Heart left ventricle (tissue), 16 donors: ENCODE results near the gene NAB1. TPM values are rescaled to one million over a fixed set of nuclear protein-coding genes. Genes with fewer than 3 reads are reported as not detected.
"Not testable (repeated sequence)": the region's sequence is repeated elsewhere in the genome, so short reads cannot be mapped to it uniquely, and the experiment has no call there.

Experiments
- ATAC-seq, 4 donors: fragments of 200-7000 bp; cut with Tn5 transposase; one replicate each; pipeline ENCODE4 v1.9.1; 2020 to 2022; ENCODE audit warnings: moderate library complexity in 4 of 4, mild to moderate bottlenecking in 3 of 4, moderate number of reproducible peaks in 1 of 4
- DNase-seq, 5 donors: peaks; one replicate each; pipeline ENCODE4 v3.0.0-alpha.2; 2020
- H3K27ac ChIP-seq, 12 donors: fragments of 200-600 bp; sonication (generic) in 4 of 12; one replicate each; pipeline versions ENCODE4 v1.5.0 to v1.8.0; 2016 to 2022; ENCODE audit warnings: mild to moderate bottlenecking in 2 of 12
- H3K27me3 ChIP-seq, 9 donors: fragments of 200-600 bp; sonication (generic) in 2 of 9; one replicate each; pipeline versions ENCODE4 v1.5.1 to v1.8.0; 2016 to 2022; ENCODE audit warnings: mild to moderate bottlenecking in 3 of 9
- H3K36me3 ChIP-seq, 9 donors: fragments of 200-600 bp; sonication (generic) in 2 of 9; one replicate each; pipeline versions ENCODE4 v1.5.0 to v1.8.0; 2018 to 2022; ENCODE audit warnings: mild to moderate bottlenecking in 2 of 9
- H3K4me1 ChIP-seq, 12 donors: fragments of 200-600 bp; sonication (generic) in 4 of 12; one replicate each; pipeline versions ENCODE4 v1.5.0 to v1.8.0; 2016 to 2022; ENCODE audit warnings: mild to moderate bottlenecking in 3 of 12
- H3K4me3 ChIP-seq, 12 donors: fragments of 200-600 bp; sonication (generic) in 4 of 12; one replicate each; pipeline versions ENCODE4 v1.5.0 to v1.8.0; 2017 to 2022; ENCODE audit warnings: mild to moderate bottlenecking in 9 of 12, moderate library complexity in 4 of 12
- H3K9me3 ChIP-seq, 12 donors: fragments of 200-600 bp; sonication (generic) in 4 of 12; one replicate each; pipeline versions ENCODE4 v1.5.0 to v1.8.0; 2016 to 2022; ENCODE audit warnings: mild to moderate bottlenecking in 1 of 12
- CTCF ChIP-seq, 12 donors: fragments of 200-600 bp; sonication (generic) in 4 of 12; IDR thresholded peaks; one replicate each; pipeline versions ENCODE4 v1.5.0 to v1.8.0; 2018 to 2022; ENCODE audit warnings: antibody characterized with exemption in 12 of 12, mild to moderate bottlenecking in 5 of 12
- POLR2A ChIP-seq, 2 donors: fragments of 450-650 bp; IDR thresholded peaks; one replicate each; pipeline ENCODE4 v1.6.1; 2017; ENCODE audit warnings: antibody characterized with exemption in 2 of 2, mild to moderate bottlenecking in 2 of 2, moderate library complexity in 2 of 2
- WGBS, 4 donors: extraction: QIAGEN DNeasy Blood & Tissue Kit in 2 of 4; methylation state at CpG; one replicate each; pipeline versions ENCODE4 v1.1.5 to v1.1.7; 2013 to 2018; 5-methylcytosine and 5-hydroxymethylcytosine counted together
- intact Hi-C, 10 donors: fragments of 100-400 bp; cut with DNase I; formaldehyde crosslinking; loops; one replicate each; pipeline versions ENCODE4 v1.11.1 to v1.14.2; 2022
- polyA plus RNA-seq, 2 donors: library from polyadenylated mRNA; stranded (reverse); fragments of 200-250 nt; gene quantifications; one replicate each; pipeline ENCODE4 v1.2.3, GENCODE V29; 2013
- total RNA-seq, 9 donors: library from RNA; depleted of rRNA in 2 of 9; stranded (reverse); fragments of >200 nt in 2 of 9; fragmentation: NEBNext Ultra II Directional in 3 of 9; extraction: Animal tissue kit (Norgen Biotek cat#: 25700) in 3 of 9; gene quantifications; one replicate each; pipeline versions ENCODE4 v1.1.0 to v1.2.4, GENCODE V29; 2016 to 2023
- donor health status: ischemic (EF 13 %, LVEDD 7.1; RV severe dilation, severe dysfunction).
- donor health status: healthy with polysubstance abuse.
- donor health status: DM: no; HTN: yes; CAD: no.
- donor health status: DM: no; HTN: no; CAD: no.
- donor health status: ischemic (EF 25% LVEDD 6.9; RV normal size, moderate dysfunction).
- donor health status: ischemic (EF 25% LVEDD 5.7; RV mildly dilated, moderate dysfunction).
- donor health status: healthy.
- donor health status: DM: yes; HTN: yes; CAD: no.
- donor health status: ischemic (EF 35%, LVEDD 5.7; RV mildly dilated, moderate dysfunction).
- donor health status: nonischemic (EF 11% LVEDD 7.7; RV severe dilation, severe dysfunction).
- donor health status: DM: yes; HTN: yes; CAD: no.
- donor health status: PGD.
- donor health status: ischemic (EF 29% LVEDD 5.4; RV normal size, mild dysfunction).
- donor health status: nonischemic (EF 23%, LVEDD 6.1; RV moderate dilation, normal function).

The NAB1 gene
- total and polyA plus RNA-seq, 11 donors = 10.1 to 41.8 (median 29.1) TPM

- no peaks in the 10 kb centered on the region for H3K9me3 ChIP-seq
- ATAC-seq = no peak
- H3K27ac ChIP-seq = no peak overlapping the region
- no peaks in the 10 kb centered on the region for H3K27me3 ChIP-seq
- H3K4me1 ChIP-seq = no peaks in the 10 kb centered on the region
- WGBS, 4 donors = 75 to 99% (median 97%) methylated on average over 1 to 6 of the region's 6 CpGs
- H3K4me3 ChIP-seq = no peak overlapping the region
- TF ChIP-seq CTCF (IDR thresholded peaks at IDR 0.05) (no peak), POLR2A (IDR thresholded peaks at IDR 0.05) (no peak)
- no peak for DNase-seq
- no peaks in the 10 kb centered on the region for H3K36me3 ChIP-seq
- intact Hi-C loops = no loop called here
Observed at GRCh38 chr2:190705280-190705679, 56.4 kb downstream of the NAB1 start.

- WGBS, 4 donors = 95 to 98% (median 96%) methylated on average over 2 of the region's 2 CpGs
- Histone ChIP-seq H3K27ac (no peak overlapping the region), H3K27me3 (no peaks in the 10 kb centered on the region), H3K9me3 (no peaks in the 10 kb centered on the region), H3K4me1 (no peaks in the 10 kb centered on the region), H3K36me3 (no peaks in the 10 kb centered on the region), H3K4me3 (no peak overlapping the region)
- intact Hi-C loops = no loop called here
- TF ChIP-seq POLR2A (IDR thresholded peaks at IDR 0.05) = no peak
- no peak for TF ChIP-seq CTCF (IDR thresholded peaks at IDR 0.05)
- ATAC-seq (no peak), DNase-seq (no peak)
Observed at GRCh38 chr2:190707726-190708125, 58.8 kb downstream of the NAB1 start.

- ATAC-seq = not testable (repeated sequence)
Observed at GRCh38 chr2:190708650-190709049, 59.8 kb downstream of the NAB1 start.

GRCh38 chr2:190711069-190711468 lies 62.2 kb downstream of the NAB1 start:
- WGBS, 4 donors = 91 to 96% (median 93%) methylated on average over 4 of the region's 4 CpGs
- DNase-seq = no peak
- no peak overlapping the region for H3K4me3 ChIP-seq
- peaks cover 0 to under 1% (median 0%) of the 10 kb centered on the region in 12 donors for H3K9me3 ChIP-seq
- H3K36me3 ChIP-seq = no peaks in the 10 kb centered on the region
- H3K27me3 ChIP-seq = no peaks in the 10 kb centered on the region
- intact Hi-C loops = no loop called here
- no peak for ATAC-seq
- TF ChIP-seq POLR2A (IDR thresholded peaks at IDR 0.05) (no peak), CTCF (IDR thresholded peaks at IDR 0.05) (no peak)
- peaks cover 0 to 7% (median 0%) of the 10 kb centered on the region in 12 donors for H3K4me1 ChIP-seq
- H3K27ac ChIP-seq = no peak overlapping the region

More at GRCh38 chr2:190708650-190709049, 59.8 kb downstream of the NAB1 start:
- H3K36me3 ChIP-seq, intact Hi-C loops, H3K4me1 ChIP-seq, H3K4me3 ChIP-seq, H3K27me3 ChIP-seq, DNase-seq, H3K9me3 ChIP-seq, H3K27ac ChIP-seq: not testable (repeated sequence)

GRCh38 chr2:190713471-190713870 lies 64.6 kb downstream of the NAB1 start:
- peaks cover 0 to 12% (median 1%) of the 10 kb centered on the region in 12 donors for H3K4me1 ChIP-seq
- ATAC-seq (no peak), DNase-seq (no peak)
- TF ChIP-seq POLR2A (IDR thresholded peaks at IDR 0.05) (no peak), CTCF (IDR thresholded peaks at IDR 0.05) (no peak)
- intact Hi-C loops = no loop called here
- no peak overlapping the region for H3K27ac ChIP-seq
- no peak overlapping the region for H3K4me3 ChIP-seq
- H3K9me3 ChIP-seq = peaks cover 0 to 3% (median 0%) of the 10 kb centered on the region in 12 donors
- H3K27me3 ChIP-seq = no peaks in the 10 kb centered on the region
- no peaks in the 10 kb centered on the region for H3K36me3 ChIP-seq
